OCI-LY7 (cell line): ENCODE results near the gene TPT1.

ENCODE experiments used
- CTCF ChIP-seq: fragments of 200-600 bp; sonication (generic); conservative IDR thresholded peaks from 2 replicates; pipeline ENCODE4 v1.5.1; 2014; ENCODE audit warnings: mild to moderate bottlenecking, antibody characterized with exemption, low read length, moderate library complexity, mixed read lengths
- EZH2phosphoT487 ChIP-seq: fragments of 200-600 bp; sonication (generic); IDR thresholded peaks from 2 replicates; pipeline ENCODE4 v1.6.1; 2018; ENCODE audit warnings: low read depth, borderline replicate concordance, mild to moderate bottlenecking, mixed run types, antibody characterized with exemption, low read length, moderate library complexity, mixed read lengths

- TF ChIP-seq CTCF (no peak), EZH2phosphoT487 (no peak)
Observed at GRCh38 chr13:45316338-45316737, 24.6 kb downstream of the TPT1 start.
